DMS79 (cell line): ENCODE results near the gene GRK1.

ENCODE experiments used
- DNase-seq: peaks from one replicate; lab custom pipeline; 2025; lab: John Stamatoyannopoulos, UW

GRK1 gene

DNA sequence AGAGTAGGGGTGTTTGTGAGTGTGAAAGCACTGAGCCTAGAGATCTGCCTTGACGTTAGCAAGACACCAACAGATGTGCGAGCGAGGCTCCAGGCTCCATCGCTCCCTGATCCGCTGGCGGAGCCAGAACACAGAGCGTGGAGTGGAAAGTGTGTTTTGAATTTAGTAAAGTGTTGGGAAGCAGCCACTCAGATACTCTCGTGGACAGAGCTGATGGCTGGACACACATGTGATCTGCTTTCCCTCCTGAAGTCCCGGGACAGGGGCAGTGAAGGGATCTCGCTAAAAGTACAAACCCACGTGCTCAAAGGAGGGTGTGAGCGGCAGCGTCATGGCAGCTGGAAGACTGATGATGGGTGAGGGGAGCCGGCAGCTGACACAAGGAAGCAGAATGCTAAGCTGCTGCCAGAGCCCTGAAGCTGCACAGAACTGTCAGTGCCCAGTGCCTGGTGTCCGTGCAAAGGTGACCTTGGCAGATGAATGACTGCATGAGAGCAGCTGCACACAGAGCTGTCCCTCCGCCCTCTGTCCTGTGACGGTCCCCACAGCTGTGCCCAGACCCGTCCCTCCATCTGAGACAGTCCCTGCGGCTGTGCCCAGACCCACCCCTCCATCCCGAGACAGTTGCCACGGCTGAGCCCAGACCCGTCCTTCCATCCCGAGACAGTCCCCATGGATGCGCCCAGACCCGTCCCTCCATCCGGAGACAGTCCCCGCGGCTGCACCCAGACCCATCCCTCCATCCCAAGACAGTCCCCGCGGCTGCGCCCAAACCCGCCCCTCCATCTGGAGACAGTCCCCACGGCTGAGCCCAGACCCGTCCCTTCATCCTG lies 62.4 kb downstream of the GRK1 start:
- DNase-seq: no peak

- no peak for DNase-seq
These were observed 63.3 kb downstream of the GRK1 start for GRCh38 chr13:113730258-113730691.

- DNase-seq: no peak
These were observed 63.8 kb downstream of the GRK1 start for GRCh38 chr13:113730831-113731191.

DNA sequence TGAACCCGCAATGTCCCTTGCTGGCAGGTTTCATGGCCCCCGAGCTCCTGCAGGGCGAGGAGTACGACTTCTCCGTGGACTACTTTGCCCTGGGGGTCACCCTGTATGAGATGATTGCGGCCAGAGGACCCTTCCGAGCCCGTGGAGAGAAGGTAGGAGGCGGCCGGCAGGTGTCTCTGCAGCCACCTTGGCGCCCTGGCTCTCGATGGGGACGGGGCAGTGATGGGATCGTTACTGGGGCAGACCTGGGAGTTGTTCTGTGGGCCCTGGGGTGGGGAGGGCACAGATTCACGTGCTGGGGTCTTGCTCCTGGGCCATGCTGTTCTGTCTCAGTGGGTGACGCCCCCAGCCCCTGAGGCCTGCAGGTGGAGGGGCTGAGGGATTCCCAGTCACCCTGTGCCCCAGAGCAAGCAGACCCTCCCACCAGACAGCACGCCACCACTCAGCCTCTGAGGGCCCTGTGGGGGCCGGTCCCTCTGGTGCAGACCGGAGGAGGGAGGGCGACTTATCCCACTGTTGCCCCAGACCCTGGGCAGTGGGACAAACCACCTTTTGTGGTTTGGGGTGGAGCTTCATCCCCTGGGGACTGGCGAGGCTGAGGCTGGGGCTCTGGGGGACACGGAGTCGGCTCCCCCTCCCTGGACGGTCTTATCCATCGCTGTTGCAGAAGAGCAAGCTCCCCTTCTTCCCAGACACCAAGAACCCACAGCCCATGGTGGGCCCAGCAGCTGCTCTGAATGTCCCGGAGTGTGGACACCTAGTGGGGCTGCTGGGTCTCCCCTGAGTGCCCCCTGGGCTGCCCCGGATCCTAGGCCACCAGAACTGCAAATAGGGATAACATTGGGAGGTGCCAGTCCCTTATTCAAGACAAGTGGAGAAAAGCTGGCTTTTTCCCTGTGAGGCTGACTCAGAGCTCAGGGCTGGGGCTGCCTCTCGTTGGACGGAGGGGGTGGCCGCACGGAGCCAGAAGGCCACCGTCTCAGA lies 64.5 kb downstream of the GRK1 start:
- no peak for DNase-seq

- no peak for DNase-seq
These were observed 65.3 kb downstream of the GRK1 start for GRCh38 chr13:113732176-113732960.

- no peak for DNase-seq
These were observed 66.2 kb downstream of the GRK1 start for GRCh38 chr13:113732961-113733950.

DNA sequence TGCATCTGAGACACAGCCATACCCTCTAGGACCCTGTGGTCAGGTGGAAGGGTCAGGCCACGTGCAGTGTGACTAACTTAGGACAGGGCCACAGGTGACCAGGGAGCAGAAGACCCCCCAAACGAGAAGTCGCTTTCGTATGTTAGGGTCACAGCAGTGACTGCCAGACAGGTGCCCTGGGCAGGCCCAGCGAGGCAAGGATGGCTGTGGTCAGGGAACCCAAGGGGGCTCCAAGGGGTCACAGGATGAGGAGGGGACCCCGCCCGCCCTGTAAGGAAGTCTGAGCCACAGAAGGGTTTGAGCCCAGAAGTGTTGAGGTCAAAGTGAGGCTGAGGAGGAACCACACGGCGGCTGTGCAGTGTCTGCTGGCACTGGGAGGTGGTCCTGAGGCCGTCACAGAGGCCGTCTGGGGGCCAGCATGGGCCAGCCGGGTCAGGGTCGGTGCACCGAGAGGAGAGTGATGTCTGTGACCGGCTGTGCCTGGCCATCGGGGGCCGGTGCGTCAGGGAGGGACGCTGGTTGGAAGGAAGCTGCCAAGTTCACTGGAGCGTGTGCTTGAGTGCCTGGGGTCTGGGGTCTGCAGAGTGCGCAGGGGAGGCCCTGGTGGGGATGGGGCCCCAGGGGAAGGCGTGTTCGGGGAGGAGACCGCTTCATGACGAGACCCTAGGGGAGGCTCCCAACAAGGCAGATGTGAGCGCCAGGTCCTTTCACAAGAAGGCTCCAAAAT lies 67.2 kb downstream of the GRK1 start:
- DNase-seq: no peak

DNA sequence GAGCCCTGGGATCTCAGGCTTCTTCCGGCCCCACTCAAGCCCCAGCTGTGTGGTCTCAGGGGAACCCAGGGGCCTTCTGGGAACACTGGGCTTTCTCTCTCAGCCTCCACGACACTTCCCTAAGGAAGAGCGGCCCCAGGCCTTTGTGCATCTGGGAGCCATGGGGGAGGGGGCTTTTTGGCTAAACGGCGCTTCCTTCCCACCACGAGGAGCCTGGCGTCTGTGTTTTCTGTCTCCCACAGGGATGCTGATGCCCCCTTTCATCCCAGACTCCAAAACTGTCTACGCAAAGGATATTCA lies 67.8 kb downstream of the GRK1 start:
- no peak for DNase-seq

DNA sequence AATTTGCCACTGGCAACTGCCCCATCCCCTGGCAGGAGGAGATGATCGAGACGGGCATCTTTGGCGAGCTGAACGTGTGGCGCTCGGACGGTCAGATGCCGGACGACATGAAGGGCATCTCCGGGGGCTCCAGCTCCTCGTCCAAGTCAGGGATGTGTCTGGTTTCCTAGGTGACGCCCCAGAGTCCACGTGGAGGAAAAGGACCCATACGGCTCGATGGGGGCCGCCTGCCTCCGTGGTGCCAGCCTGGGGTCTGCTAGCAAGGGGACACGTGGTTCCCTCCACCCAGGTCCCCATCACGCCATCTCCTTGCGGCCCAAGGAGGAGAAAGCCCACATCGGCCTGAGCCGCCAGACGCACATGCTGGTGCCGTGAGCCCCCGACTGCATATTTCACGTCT lies 68.2 kb downstream of the GRK1 start:
- DNase-seq: no peak

DNA sequence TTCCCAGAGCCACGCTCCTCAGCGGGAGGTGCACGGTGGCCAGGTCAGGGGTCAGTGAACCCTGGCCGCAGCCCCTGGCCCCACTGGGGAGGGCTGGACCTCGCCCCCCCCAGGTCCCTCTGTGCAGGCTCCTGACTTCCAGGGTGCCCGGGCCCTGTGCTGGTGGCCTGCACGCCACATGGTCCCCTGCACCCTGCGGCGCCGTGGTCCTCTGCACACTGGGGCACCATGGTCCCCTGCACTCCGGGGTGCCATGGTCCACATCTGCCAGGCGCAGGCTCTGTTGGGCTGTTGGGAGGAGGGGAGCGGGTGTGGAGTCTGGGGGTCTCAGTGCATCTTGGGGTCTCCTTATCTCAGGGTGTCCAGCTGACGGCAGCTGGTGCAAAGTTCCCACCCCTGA lies 68.7 kb downstream of the GRK1 start:
- DNase-seq: no peak

DNA sequence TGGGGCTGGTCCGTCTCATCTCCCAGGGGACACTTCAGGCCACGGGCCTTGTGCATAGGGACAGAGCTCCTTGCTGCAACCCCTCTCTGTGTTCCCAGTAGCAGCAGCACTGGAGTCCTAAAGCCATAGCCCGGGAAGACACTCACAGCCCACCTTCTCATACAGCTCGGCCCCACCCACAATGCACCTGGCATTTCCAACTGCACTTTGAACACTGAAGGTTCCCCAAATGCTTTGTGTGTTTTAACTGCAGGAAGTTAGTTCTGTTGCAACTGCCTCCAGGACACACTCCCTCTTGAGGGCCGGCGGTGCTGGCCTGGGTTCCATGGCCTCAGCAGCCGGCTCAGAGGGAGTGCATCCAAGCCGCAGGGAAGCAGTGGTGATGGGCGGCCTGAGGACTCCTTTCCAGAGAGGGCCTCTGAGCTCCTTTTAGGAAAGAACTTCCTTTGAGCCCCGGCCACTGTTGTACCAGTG lies 69.3 kb downstream of the GRK1 start:
- no peak for DNase-seq

DNA sequence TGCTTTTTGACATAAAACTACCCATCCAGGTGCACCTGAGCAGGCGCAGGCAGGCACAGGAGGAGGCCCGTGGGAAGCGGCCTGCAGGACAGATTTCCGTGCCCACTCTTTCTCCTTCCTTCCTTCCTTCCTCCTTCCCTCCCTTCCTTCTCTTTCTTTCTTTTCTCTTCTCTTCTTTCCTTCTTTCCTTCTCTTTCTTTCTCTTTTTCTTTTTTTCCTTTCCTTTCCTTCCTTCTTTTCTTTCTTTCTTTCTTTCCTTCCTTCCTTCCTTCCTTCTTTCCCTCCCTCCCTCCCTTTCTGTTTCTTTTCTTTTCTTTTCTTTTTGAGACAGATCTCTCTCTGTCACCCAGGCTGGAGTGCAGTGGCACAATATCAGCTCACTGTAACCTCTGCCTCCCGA lies 70.8 kb downstream of the GRK1 start:
- no peak for DNase-seq

DNA sequence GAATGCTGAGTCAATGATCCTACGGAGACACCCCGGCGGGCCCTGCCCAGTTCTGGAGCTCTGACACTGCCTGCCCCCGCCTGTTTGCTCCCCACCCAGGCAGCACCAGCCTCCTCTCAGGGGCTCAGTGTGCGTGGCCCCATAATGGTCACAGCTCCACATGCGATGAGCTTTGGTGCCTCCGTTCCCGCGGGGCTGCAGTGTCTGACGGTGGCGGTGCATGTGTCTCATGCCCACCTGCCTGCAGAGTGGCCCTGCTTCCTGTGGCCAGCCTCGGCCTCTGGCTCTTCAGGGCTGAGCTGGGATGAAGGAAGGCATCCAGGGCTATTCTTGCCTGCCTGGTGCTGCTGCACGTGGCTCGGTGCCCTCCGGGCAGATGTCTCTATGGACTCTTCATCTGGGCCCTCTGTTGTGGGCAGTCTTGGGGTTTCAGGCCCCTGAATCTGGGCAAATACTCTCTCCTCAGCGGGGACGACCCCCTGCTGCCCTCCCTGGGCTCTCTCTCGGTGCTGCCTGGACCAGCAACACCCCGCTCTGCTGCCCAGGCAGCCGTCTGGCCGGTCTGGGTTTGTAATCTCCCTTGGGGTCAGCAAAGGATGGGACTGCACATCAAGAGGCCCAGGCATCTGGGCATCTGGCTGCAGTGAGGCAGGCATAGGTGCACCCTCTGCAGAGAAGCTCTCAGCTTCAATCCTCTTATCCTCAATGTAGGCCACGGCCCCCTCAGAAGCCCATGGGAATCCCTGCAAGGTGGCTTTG lies 72.7 kb downstream of the GRK1 start:
- DNase-seq: no peak

DNA sequence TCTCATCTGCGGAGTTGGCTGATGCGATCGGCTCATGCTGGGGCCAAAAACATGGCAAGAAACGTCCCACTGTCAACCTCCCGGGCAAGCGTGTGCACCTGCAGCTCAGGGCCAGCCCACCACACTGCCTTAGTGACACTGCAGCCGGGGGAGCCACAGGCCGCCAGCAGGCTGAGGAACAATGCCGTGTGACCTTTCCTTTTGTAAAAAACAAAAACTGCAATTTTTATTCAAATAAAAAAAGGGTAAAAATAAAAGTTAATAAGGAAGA lies 73.2 kb downstream of the GRK1 start:
- DNase-seq: no peak

DNA sequence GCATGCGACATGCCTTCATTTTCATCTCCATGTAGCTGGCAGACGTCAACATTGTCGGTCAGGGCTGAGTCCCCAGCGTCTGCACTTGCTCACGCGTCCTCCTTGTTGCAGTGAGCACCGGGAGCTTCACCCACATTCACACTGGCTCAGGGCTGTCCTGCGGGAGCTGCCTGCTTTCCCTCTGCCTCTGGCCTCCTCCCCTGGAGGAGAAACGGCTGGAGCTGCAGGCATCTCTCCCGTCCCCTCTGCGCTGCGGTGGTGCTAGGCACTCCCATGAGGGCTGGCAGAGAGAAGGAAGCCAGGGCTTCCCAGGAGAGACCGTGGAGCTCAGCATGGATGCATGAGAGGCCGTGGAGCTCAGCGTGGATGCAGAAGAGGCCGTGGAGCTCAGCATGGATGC lies 73.6 kb downstream of the GRK1 start:
- no peak for DNase-seq

DNA sequence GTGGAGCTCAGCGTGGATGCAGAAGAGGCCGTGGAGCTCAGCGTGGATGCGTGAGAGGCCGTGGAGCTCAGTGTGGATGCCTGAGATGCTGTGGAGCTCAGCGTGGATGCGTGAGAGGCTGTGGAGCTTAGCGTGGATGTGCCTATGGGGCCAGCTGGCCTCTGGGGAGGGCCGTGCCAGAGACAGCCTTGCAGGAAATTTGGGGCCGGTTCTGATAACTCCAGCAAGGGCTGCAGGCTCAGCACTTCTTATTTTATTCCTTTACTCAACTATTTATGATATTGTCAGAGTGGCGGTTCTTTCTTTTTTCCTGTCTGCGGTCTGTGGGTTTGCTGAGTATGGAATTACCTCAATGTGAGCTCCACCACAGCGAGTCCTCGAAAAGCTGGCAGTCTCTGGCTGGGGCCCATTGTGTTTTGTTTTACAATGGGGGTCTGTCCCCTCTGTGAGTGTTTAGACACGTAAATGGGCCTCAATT lies 74.2 kb downstream of the GRK1 start:
- DNase-seq: no peak

GRCh38 chr13:113742000-113742441 lies 75.0 kb downstream of the GRK1 start:
- peak; percentile 82 for DNase-seq

- DNase-seq: peak; percentile 46
These were observed 75.6 kb downstream of the GRK1 start for GRCh38 chr13:113742445-113743120.
